Left lung (tissue), 10 donors: Measurements from ENCODE around the gene FAM222A. TPM values are rescaled to one million over a fixed set of nuclear protein-coding genes. Genes with fewer than 3 reads are reported as not detected.
A peak's percentile ranks its signal among the peaks of the same experiment; 100 is the strongest.

ENCODE experiments used
- ATAC-seq: fragments of 200-7000 bp; cut with Tn5 transposase; one replicate; pipeline ENCODE4 v1.9.1; 2020; ENCODE audit warnings: moderate library complexity
- DNase-seq, 4 donors: peaks; one replicate each; pipeline ENCODE4 v3.0.0-alpha.2; 2013 to 2020
- H3K27ac ChIP-seq, 2 donors: fragments of 200-600 bp; sonication (generic) in 1 of 2; one replicate each; pipeline versions ENCODE4 v1.5.0 to v1.8.0; 2020 to 2021
- H3K27me3 ChIP-seq, 2 donors: fragments of 200-600 bp; sonication (generic) in 1 of 2; one replicate each; pipeline versions ENCODE4 v1.5.0 to v1.8.0; 2020 to 2021
- H3K36me3 ChIP-seq, 2 donors: fragments of 200-600 bp; sonication (generic) in 1 of 2; one replicate each; pipeline versions ENCODE4 v1.5.0 to v1.8.0; 2020 to 2021
- H3K4me1 ChIP-seq, 2 donors: fragments of 200-600 bp; one replicate each; pipeline ENCODE4 v1.8.0; 2021
- H3K4me3 ChIP-seq, 2 donors: fragments of 200-600 bp; sonication (generic) in 1 of 2; one replicate each; pipeline versions ENCODE4 v1.5.0 to v1.8.0; 2020 to 2021; ENCODE audit warnings: mild to moderate bottlenecking in 1 of 2
- H3K9me3 ChIP-seq, 2 donors: fragments of 200-600 bp; sonication (generic) in 1 of 2; one replicate each; pipeline versions ENCODE4 v1.5.0 to v1.8.0; 2020 to 2021
- CTCF ChIP-seq, 2 donors: fragments of 200-600 bp; sonication (generic) in 1 of 2; IDR thresholded peaks; one replicate each; pipeline versions ENCODE4 v1.5.0 to v1.8.0; 2021; ENCODE audit warnings: antibody characterized with exemption in 2 of 2
- intact Hi-C, 2 donors: fragments of 100-400 bp; cut with DNase I; formaldehyde crosslinking; loops; one replicate each; pipeline versions ENCODE4 v1.11.2 to v1.14.2; 2022
- polyA plus RNA-seq, 6 donors: library from polyadenylated mRNA; unstranded; fragments of 120-200 nt; gene quantifications; one replicate each; pipeline ENCODE4 v1.2.1, GENCODE V29; 2013; ENCODE audit not compliant: insufficient read length in 6 of 6
- total RNA-seq, 2 donors: library from RNA; stranded (reverse); fragmentation: NEBNext Ultra II Directional; extraction: Animal tissue kit (Norgen Biotek cat#: 25700); gene quantifications; one replicate each; pipeline ENCODE4 v1.2.1, GENCODE V29; 2021
- donor health status: DM: no; HTN: yes; CAD: no.
- donor health status: DM: no; HTN: no; CAD: no.

Gene FAM222A
- total and polyA plus RNA-seq, 8 donors, result 1.8 to 4.0 (median 2.6) TPM

- DNase-seq, result peak in 2 of 4 donors; percentile 2 to 45
- Histone ChIP-seq H3K4me3 (no peak overlapping the region), H3K27me3 (peaks cover 0 to 39% of the 10 kb centered on the region in 2 donors), H3K27ac (no peak overlapping the region), H3K9me3 (no peaks in the 10 kb centered on the region), H3K36me3 (no peaks in the 10 kb centered on the region), H3K4me1 (no peaks in the 10 kb centered on the region)
- no peak for ATAC-seq
- no peak for TF ChIP-seq CTCF (IDR thresholded peaks at IDR 0.05)
- intact Hi-C loops, result no loop called here
These were observed 24.0 kb downstream of the FAM222A start for GRCh38 chr12:109737631-109738030.

GRCh38 chr12:109738209-109738608 is 24.6 kb downstream of the FAM222A start:
- H3K27ac ChIP-seq, result no peak overlapping the region
- H3K9me3 ChIP-seq, result no peaks in the 10 kb centered on the region
- H3K36me3 ChIP-seq, result no peaks in the 10 kb centered on the region
- no peak overlapping the region for H3K4me3 ChIP-seq
- H3K27me3 ChIP-seq, result peaks cover 0 to 39% of the 10 kb centered on the region in 2 donors
- ATAC-seq, result no peak
- intact Hi-C loops, result no loop called here
- H3K4me1 ChIP-seq, result no peaks in the 10 kb centered on the region
- TF ChIP-seq CTCF (IDR thresholded peaks at IDR 0.05), result no peak
- DNase-seq, result peak in 2 of 4 donors; percentile 18 to 45

GRCh38 chr12:109738878-109739665 is 25.4 kb downstream of the FAM222A start:
- H3K27ac ChIP-seq, result no peak overlapping the region
- intact Hi-C loops, result no loop called here
- peak in 2 of 4 donors; percentile 16 to 59 for DNase-seq
- no peaks in the 10 kb centered on the region for H3K36me3 ChIP-seq
- no peaks in the 10 kb centered on the region for H3K4me1 ChIP-seq
- no peaks in the 10 kb centered on the region for H3K9me3 ChIP-seq
- TF ChIP-seq CTCF (IDR thresholded peaks at IDR 0.05), result no peak
- no peak overlapping the region for H3K4me3 ChIP-seq
- peaks cover 0 to 34% of the 10 kb centered on the region in 2 donors for H3K27me3 ChIP-seq
- no peak for ATAC-seq

- Histone ChIP-seq H3K9me3 (no peaks in the 10 kb centered on the region), H3K27ac (no peak overlapping the region), H3K27me3 (peaks cover 0 to 25% of the 10 kb centered on the region in 2 donors), H3K4me3 (no peak overlapping the region), H3K4me1 (no peaks in the 10 kb centered on the region), H3K36me3 (no peaks in the 10 kb centered on the region)
- no peak for TF ChIP-seq CTCF (IDR thresholded peaks at IDR 0.05)
- no peak for ATAC-seq
- DNase-seq, result peak in 2 of 4 donors; percentile 10 to 28
- intact Hi-C loops, result no loop called here
These were observed 26.4 kb downstream of the FAM222A start for GRCh38 chr12:109739747-109740693.
